ENCODE data around the gene PLPP1.

The PLPP1 gene

GRCh38 chr5:55517804-55518203 lies 17.0 kb downstream of the PLPP1 start:
- no peak overlapping the region for H3K4me2 ChIP-seq (ENCODE audit: low read length)
- no peak for TF ChIP-seq EZH2phosphoT487 (IDR thresholded peaks at IDR 0.05; ENCODE audit: borderline replicate concordance, low read length)
- TF ChIP-seq CTCF (IDR thresholded peaks at IDR 0.05; ENCODE audit: low read depth, low read length, poor library complexity, severe bottlenecking) = no peak
- H3K4me1 ChIP-seq (ENCODE audit: control insufficient read depth, low read length) = no peaks in the 10 kb centered on the region
- no peak overlapping the region for H3K4me3 ChIP-seq (ENCODE audit: low read length)
- H4K20me1 ChIP-seq (ENCODE audit: control insufficient read depth, insufficient read depth, low read depth, low read length) = no peaks in the 10 kb centered on the region
- H3K9me3 ChIP-seq (ENCODE audit: control insufficient read depth, insufficient read depth, low read length) = no peaks in the 10 kb centered on the region
- H3K27me3 ChIP-seq (ENCODE audit: control insufficient read depth, low read length) = no peaks in the 10 kb centered on the region
- H3K27ac ChIP-seq (ENCODE audit: low read depth, low read length) = no peak overlapping the region
- H3F3A ChIP-seq (ENCODE audit: control insufficient read depth, insufficient read depth) = no peaks in the 10 kb centered on the region
- no peaks in the 10 kb centered on the region for H3K9me2 ChIP-seq (replicated peaks; ENCODE audit: control insufficient read depth, low read length)
- no peaks in the 10 kb centered on the region for H3K79me2 ChIP-seq (ENCODE audit: control insufficient read depth, low read length)
- H3K36me3 ChIP-seq (ENCODE audit: control insufficient read depth, low read length) = no peaks in the 10 kb centered on the region

- Histone ChIP-seq H4K20me1 (ENCODE audit: control insufficient read depth, insufficient read depth, low read depth, low read length) (no peaks in the 10 kb centered on the region), H3K4me1 (ENCODE audit: control insufficient read depth, low read length) (no peaks in the 10 kb centered on the region), H3F3A (ENCODE audit: control insufficient read depth, insufficient read depth) (no peaks in the 10 kb centered on the region), H3K79me2 (ENCODE audit: control insufficient read depth, low read length) (no peaks in the 10 kb centered on the region), H3K27ac (ENCODE audit: low read depth, low read length) (no peak overlapping the region), H3K4me3 (ENCODE audit: low read length) (no peak overlapping the region), H3K27me3 (ENCODE audit: control insufficient read depth, low read length) (no peaks in the 10 kb centered on the region), H3K9me3 (ENCODE audit: control insufficient read depth, insufficient read depth, low read length) (no peaks in the 10 kb centered on the region), H3K4me2 (ENCODE audit: low read length) (no peak overlapping the region), H3K9me2 (replicated peaks; ENCODE audit: control insufficient read depth, low read length) (no peaks in the 10 kb centered on the region), H3K36me3 (ENCODE audit: control insufficient read depth, low read length) (no peaks in the 10 kb centered on the region)
- no peak for TF ChIP-seq CTCF (IDR thresholded peaks at IDR 0.05; ENCODE audit: low read depth, low read length, poor library complexity, severe bottlenecking)
- TF ChIP-seq EZH2phosphoT487 (IDR thresholded peaks at IDR 0.05; ENCODE audit: borderline replicate concordance, low read length) = no peak
Measured at GRCh38 chr5:55511010-55511409, 23.8 kb downstream of the PLPP1 start.

- Histone ChIP-seq H3K4me2 (ENCODE audit: low read length) (no peak overlapping the region), H3K9me3 (ENCODE audit: control insufficient read depth, insufficient read depth, low read length) (no peaks in the 10 kb centered on the region), H3K4me1 (ENCODE audit: control insufficient read depth, low read length) (no peaks in the 10 kb centered on the region), H3K36me3 (ENCODE audit: control insufficient read depth, low read length) (no peaks in the 10 kb centered on the region), H3K4me3 (ENCODE audit: low read length) (no peak overlapping the region), H3K79me2 (ENCODE audit: control insufficient read depth, low read length) (no peaks in the 10 kb centered on the region), H3K9me2 (replicated peaks; ENCODE audit: control insufficient read depth, low read length) (no peaks in the 10 kb centered on the region), H3K27me3 (ENCODE audit: control insufficient read depth, low read length) (no peaks in the 10 kb centered on the region), H3K27ac (ENCODE audit: low read depth, low read length) (no peak overlapping the region), H3F3A (ENCODE audit: control insufficient read depth, insufficient read depth) (no peaks in the 10 kb centered on the region), H4K20me1 (ENCODE audit: control insufficient read depth, insufficient read depth, low read depth, low read length) (no peaks in the 10 kb centered on the region)
- TF ChIP-seq CTCF (IDR thresholded peaks at IDR 0.05; ENCODE audit: low read depth, low read length, poor library complexity, severe bottlenecking) (no peak), EZH2phosphoT487 (IDR thresholded peaks at IDR 0.05; ENCODE audit: borderline replicate concordance, low read length) (no peak)
Measured at GRCh38 chr5:55510523-55510880, 24.3 kb downstream of the PLPP1 start.
